ENCODE data around the gene BIVM.

The BIVM gene

DNA sequence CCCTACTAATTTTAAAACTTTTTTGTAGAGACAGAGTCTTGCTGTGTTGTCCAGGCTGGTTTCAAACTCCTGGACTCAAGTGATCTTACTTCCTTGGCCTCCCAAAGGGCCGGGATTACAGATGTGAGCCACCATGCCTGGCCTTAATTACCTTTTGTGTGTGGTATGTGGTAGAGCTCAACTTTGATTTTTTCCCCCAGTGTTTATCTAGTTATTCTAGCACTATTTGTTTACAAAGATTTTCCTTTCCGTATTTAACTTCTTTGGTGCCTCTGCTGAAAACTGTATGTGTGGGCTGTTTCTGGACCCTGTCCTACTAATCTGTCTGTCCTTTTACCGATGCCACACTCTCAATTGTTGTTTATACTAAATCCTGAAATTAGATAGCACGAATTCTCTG is 37.6 kb downstream of the BIVM start:
- H3K27ac ChIP-seq: no peak overlapping the region
- no peak overlapping the region for H3K4me3 ChIP-seq

DNA sequence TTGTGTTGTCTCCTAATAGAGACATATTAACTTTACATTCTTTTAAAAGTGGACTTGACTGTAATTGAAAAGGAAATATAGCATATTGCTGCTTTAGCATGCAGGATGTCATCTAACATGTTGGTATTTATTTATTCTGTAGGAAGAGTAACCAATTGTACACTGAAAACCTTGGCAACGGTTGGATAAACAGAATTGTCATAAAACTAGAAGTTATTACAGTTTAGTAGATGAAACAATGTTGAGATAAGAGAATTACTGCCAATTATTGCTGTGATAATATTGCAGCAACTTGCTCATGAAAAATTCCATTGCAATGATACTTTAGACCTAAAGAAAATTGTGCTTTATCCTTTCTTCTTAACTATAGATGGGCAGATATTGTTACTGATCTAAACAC is 39.4 kb downstream of the BIVM start:
- no peak overlapping the region for H3K27ac ChIP-seq
- H3K4me3 ChIP-seq: no peak overlapping the region

- Histone ChIP-seq H3K27ac (no peak overlapping the region), H3K4me3 (no peak overlapping the region)
Observed at GRCh38 chr13:102838982-102839381, 40.1 kb downstream of the BIVM start.

GRCh38 chr13:102839462-102839861 is 40.5 kb downstream of the BIVM start:
- no peak overlapping the region for H3K27ac ChIP-seq
- no peak overlapping the region for H3K4me3 ChIP-seq

DNA sequence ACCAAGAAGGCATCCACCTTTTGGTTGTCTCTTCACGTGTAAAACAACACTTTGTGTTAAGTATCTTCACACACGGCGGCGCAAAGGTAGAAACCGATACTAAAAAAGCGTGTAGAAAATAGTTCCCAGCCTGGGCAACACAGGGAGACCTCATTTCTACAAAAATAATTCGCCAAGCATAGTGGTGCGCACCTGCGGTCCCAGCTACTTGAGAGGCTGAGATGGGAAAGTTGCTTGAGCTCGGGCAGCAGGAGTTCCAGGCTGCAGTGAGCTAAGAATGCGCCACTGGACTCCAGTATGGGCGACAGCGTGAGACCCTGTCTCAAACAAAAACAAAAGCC is 46.3 kb downstream of the BIVM start:
- H3K27ac ChIP-seq: peak overlapping the region; percentile 74 to 99 (median 97)
- peak overlapping the region; percentile 79 to 99 (median 94) for H3K4me3 ChIP-seq

- peak within 1 kb of the TSS; percentile 74 to 99 (median 97) for H3K27ac ChIP-seq
- peak within 1 kb of the TSS; percentile 79 to 99 (median 94) for H3K4me3 ChIP-seq
Observed at GRCh38 chr13:102845630-102846260, 46.8 kb downstream of the BIVM start, which contains the start of gene ERCC5. Gene ERCC5 (plus strand): TSS chr13:102846032. CDS start chr13:102846267, 235 bp downstream.

DNA sequence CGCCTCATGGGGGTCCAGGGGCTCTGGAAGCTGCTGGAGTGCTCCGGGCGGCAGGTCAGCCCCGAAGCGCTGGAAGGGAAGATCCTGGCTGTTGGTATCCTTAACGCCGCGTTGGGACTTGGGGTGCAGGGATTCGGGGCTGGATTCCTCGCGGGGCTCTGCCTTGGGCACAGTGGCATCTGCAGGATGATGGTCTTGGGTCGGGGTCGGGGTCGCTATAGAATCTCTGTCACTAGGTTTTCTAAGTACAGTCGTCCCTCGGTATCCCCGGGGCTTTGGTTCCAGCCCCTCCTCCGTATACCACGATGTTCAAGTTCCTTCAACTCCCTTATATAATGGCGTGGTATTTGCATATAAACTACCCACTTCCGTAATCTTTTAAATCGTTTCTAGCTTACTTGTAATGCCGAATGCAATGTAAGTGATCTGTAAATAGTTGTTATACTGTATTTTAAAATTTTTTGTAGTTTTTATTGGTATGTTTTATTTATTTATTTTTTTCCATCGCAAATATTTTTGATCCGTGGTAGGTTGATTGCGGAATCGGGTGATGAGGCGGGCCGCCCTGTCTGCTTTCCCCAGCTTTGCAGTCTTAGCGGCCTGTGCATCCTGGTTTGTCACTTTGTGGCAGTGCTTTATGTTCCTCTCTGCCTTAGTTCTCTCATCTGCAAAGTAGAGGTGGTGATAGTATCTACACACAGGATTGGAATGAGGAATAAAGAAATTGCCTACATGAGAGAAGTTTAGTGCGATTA is 47.5 kb downstream of the BIVM start:
- H3K27ac ChIP-seq: peak overlapping the region; percentile 74 to 99 (median 97)
- peak overlapping the region; percentile 79 to 99 (median 94) for H3K4me3 ChIP-seq

DNA sequence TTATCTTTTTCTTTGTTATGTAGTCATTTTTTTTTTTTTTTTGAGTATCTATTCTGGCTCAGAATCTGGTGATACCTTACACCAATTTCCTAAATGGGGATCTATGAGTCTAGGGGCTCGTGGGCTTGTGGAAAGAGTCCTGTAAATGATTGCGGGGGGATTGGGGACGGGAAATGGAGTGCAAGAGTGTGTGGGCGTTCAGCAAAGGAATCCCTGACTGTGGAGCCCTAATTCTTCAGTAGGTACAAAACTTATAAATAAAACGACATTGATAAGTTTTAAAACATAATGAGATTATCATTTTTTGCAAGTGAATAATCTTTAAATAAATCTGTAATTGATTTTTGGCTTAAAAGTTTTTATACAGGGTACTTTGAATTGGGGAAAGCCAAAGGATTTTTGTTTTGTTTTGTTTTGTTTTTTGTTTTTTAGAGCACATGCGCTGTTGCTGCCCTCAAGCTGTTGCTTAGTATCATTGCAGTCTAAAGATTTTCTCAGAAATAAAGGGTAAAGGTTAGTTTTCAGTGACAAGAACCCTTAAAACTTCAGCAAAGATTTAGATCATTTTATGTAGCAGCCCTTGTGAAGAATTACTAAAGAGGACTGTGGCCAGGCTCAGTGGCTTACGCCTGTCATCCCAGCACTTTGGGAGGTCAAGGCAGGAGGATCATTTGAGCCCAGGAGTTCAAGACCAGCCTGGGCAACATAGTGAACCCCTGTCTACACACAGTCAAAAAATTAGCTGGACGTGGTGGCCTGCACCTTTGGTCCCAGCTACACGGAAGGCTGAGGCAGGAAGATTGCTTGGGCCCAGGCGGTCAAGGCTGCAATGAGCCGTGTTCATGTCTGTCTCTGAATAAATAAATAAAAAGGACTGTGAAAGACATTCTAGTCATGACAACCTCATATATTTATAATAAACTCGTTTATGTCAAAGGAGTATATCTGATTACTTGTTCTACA is 48.6 kb downstream of the BIVM start:
- Histone ChIP-seq H3K4me3 (peak overlapping the region; percentile 79 to 99 (median 94)), H3K27ac (peak overlapping the region in 19 of 21 experiments; percentile 26 to 99 (median 97))

GRCh38 chr13:102848956-102849355 is 50.0 kb downstream of the BIVM start:
- H3K4me3 ChIP-seq: no peak overlapping the region
- no peak overlapping the region for H3K27ac ChIP-seq

GRCh38 chr13:102852556-102852955 is 53.6 kb downstream of the BIVM start:
- no peak overlapping the region for H3K27ac ChIP-seq

DNA sequence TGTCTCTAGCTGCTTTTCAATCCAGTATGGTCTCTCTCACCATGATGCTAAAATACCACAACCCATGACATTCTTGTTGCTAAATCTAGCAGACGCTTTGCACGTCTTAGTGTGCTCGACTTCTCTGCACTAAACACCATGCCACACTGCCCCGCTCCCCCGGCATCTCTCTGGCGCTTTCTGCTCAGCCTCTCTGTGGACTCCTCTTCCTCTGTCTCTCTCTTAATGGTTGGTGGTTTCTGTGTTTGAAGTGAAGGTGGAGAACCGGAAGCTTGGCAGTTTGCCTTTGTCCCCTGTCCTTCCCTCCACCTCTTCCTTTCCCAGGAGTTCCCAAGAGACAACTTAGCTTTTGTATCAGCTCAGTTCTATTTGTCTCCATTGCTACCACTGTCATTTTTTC is 55.8 kb downstream of the BIVM start:
- no peak overlapping the region for H3K27ac ChIP-seq
- H3K4me3 ChIP-seq: no peak overlapping the region

More at GRCh38 chr13:102852556-102852955, 53.6 kb downstream of the BIVM start:
- no peak overlapping the region for H3K4me3 ChIP-seq

GRCh38 chr13:102856557-102856956 is 57.6 kb downstream of the BIVM start:
- H3K27ac ChIP-seq: no peak overlapping the region
- no peak overlapping the region for H3K4me3 ChIP-seq

- H3K4me3 ChIP-seq: no peak overlapping the region
- no peak overlapping the region for H3K27ac ChIP-seq
Observed at GRCh38 chr13:102862624-102863210, 63.8 kb downstream of the BIVM start.

GRCh38 chr13:102863590-102863989 is 64.7 kb downstream of the BIVM start:
- Histone ChIP-seq H3K27ac (no peak overlapping the region), H3K4me3 (no peak overlapping the region)

- no peak overlapping the region for H3K27ac ChIP-seq
- H3K4me3 ChIP-seq: no peak overlapping the region
Observed at GRCh38 chr13:102868366-102868936, 69.5 kb downstream of the BIVM start.

DNA sequence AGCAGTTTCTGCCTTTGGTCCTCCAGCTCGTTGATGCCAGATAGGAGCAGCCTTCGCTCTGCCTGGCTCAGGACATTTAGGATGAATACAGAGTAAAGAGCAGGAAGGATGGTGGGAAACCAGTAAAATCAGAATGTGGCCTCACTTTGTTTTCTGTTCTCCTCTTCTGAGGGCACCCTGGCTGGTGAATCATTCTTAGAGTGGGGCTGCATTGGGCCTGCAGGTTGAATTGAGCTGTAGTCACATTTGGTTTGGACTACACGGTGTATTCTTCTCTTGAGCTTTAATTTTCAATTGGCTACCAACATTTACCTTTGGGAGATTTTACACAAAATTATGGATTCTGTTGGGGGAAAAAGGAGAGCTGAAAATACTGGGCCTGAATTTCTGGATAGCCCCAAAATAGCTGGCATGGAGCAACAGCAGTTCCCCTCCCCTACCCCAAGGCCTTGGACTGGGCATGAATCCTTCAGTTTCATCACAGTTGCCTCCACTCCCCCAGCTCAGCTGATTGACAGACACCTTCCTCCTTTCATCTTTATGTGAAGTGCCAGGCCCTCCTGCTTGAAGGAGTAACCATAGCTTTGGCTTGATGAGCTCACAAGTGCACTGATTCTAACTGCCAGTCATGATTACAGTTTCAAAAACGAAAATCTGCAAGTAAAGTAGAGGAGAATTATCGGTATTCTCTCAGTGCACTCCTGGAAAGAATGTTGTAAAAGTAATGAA is 71.2 kb downstream of the BIVM start:
- Histone ChIP-seq H3K4me3 (no peak overlapping the region), H3K27ac (peak overlapping the region in 1 of 21 experiments; percentile 20)

GRCh38 chr13:102870677-102871415 is 71.9 kb downstream of the BIVM start:
- Histone ChIP-seq H3K4me3 (no peak overlapping the region), H3K27ac (no peak overlapping the region)

DNA sequence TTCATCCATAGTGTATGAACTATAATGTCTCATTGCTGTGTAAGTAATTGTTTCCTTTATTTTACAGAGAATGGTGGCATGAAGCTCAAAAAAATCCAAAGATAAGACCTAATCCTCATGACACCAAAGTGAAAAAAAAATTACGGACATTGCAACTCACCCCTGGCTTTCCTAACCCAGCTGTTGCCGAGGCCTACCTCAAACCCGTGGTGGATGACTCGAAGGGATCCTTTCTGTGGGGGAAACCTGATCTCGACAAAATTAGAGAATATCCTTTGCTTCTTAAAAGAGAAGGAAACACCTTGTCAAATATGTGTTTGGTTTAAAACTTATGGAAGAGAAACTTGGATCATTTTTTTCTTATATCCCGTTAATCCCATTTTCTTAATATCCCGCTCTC is 73.2 kb downstream of the BIVM start:
- Histone ChIP-seq H3K27ac (no peak overlapping the region), H3K4me3 (no peak overlapping the region)

All from skin epidermis (tissue), 12 donors.